Stimulated activated CD8-positive, alpha-beta memory T cell treated with anti-CD3 and anti-CD28 coated beads, Interleukin-4, amount 100 ng/mL, for 4 hours (primary cell): Measurements from ENCODE around the gene FBXO41.
A peak's percentile ranks its signal among the peaks of the same experiment; 100 is the strongest.

Source experiments
- DNase-seq, 2 donors: peaks; one replicate each; pipeline ENCODE4 v3.0.0-alpha.2; 2020; ENCODE audit warnings: low read depth in 2 of 2, low spot score in 1 of 2

The FBXO41 gene

GRCh38 chr2:73217826-73218225 is 66.5 kb downstream of the FBXO41 start:
- DNase-seq, result no peak

- no peak for DNase-seq
Observed at GRCh38 chr2:73217160-73217559, 67.1 kb downstream of the FBXO41 start.

- DNase-seq, result no peak
Observed at GRCh38 chr2:73215254-73215653, 69.0 kb downstream of the FBXO41 start.

- peak; percentile 81 to 86 for DNase-seq
Observed at GRCh38 chr2:73214120-73215035, 69.9 kb downstream of the FBXO41 start, which contains the start of gene SMYD5. TSS of gene SMYD5 (plus strand) at chr2:73214245. CDS start at chr2:73214267, 22 bp downstream.

GRCh38 chr2:73212448-73213176 is 71.7 kb downstream of the FBXO41 start:
- DNase-seq, result peak; percentile 46 to 52

- DNase-seq, result no peak
Observed at GRCh38 chr2:73212098-73212447, 72.2 kb downstream of the FBXO41 start.

- DNase-seq, result no peak
Observed at GRCh38 chr2:73210696-73211095, 73.6 kb downstream of the FBXO41 start.

- DNase-seq, result no peak
Observed at GRCh38 chr2:73210019-73210418, 74.3 kb downstream of the FBXO41 start.

- no peak for DNase-seq
Observed at GRCh38 chr2:73208258-73208657, 76.0 kb downstream of the FBXO41 start.

GRCh38 chr2:73205611-73206010 is 78.7 kb downstream of the FBXO41 start:
- no peak for DNase-seq
